HG02938 (cell line): ENCODE data around the gene KLHL42.

Experiments used
- ATAC-seq: cut with Tn5 transposase; IDR thresholded peaks from one replicate; pipeline ENCODE4 v1.9.1; 2021; ENCODE audit warnings: mild to moderate bottlenecking, moderate library complexity; ENCODE audit not compliant: unreplicated experiment

Gene KLHL42

DNA sequence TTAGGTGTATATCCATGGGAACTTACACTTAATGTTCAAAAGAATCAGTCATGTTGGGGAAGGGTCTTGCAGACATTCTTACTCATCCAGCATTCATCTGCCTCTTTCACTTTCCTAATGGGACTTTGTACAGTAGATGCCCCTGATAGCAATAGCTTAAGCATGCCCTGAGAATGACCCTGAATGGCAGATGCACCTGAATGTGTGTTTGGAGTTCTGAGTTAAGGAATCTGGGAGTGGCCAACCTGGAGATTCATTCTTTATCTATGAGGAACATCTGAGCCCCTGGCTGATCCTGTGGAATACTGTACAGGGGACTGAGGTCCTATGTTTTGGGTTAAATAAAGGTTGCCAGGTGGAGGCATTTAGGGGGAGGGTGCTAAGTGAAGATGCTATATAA is 71.3 kb downstream of the KLHL42 start:
- ATAC-seq = no peak

- no peak for ATAC-seq
Measured at GRCh38 chr12:27852117-27852516, 72.1 kb downstream of the KLHL42 start.
